Liver (tissue), 3 donors: ENCODE results near the gene SEMA4D.

ENCODE experiments used
- CTCF ChIP-seq: fragments of 150-350 bp; IDR thresholded peaks from 2 replicates; pipeline ENCODE4 v1.5.1; 2017; ENCODE audit warnings: improper control_type of control experiment, low read depth, low read length; ENCODE audit not compliant: missing input control
- EGR1 ChIP-seq, 2 donors: IDR thresholded peaks; 2 replicates each; pipeline ENCODE4 v1.6.1; 2016 to 2018; ENCODE audit warnings: antibody characterized with exemption in 2 of 2, low read depth in 2 of 2
- FOXA2 ChIP-seq: IDR thresholded peaks from 2 replicates; pipeline ENCODE4 v1.6.1; 2016; ENCODE audit warnings: antibody characterized with exemption
- GABPA ChIP-seq, 2 donors: IDR thresholded peaks in 1 of 2; conservative IDR thresholded peaks in 1 of 2; 2 replicates each; pipeline ENCODE4 v1.6.1; 2016; ENCODE audit warnings: antibody characterized with exemption in 2 of 2, mild to moderate bottlenecking in 1 of 2, moderate library complexity in 1 of 2
- HNF4A ChIP-seq, 2 donors: conservative IDR thresholded peaks; 2 replicates each; pipeline ENCODE4 v1.6.1; 2016; ENCODE audit warnings: antibody characterized with exemption in 2 of 2, mild to moderate bottlenecking in 2 of 2
- JUND ChIP-seq, 2 donors: IDR thresholded peaks; 2 replicates each; pipeline ENCODE4 v1.6.1; 2016; ENCODE audit warnings: antibody characterized with exemption in 2 of 2
- RAD21 ChIP-seq, 2 donors: IDR thresholded peaks; 2 replicates each; pipeline ENCODE4 v1.6.1; 2016; ENCODE audit warnings: antibody characterized with exemption in 2 of 2, mild to moderate bottlenecking in 2 of 2
- REST ChIP-seq: IDR thresholded peaks from 2 replicates; pipeline ENCODE4 v1.6.1; 2016; ENCODE audit warnings: antibody characterized with exemption, mild to moderate bottlenecking
- RXRA ChIP-seq, 2 donors: IDR thresholded peaks; 2 replicates each; pipeline ENCODE4 v1.6.1; 2017 to 2018; ENCODE audit warnings: antibody characterized with exemption in 2 of 2, mild to moderate bottlenecking in 1 of 2
- TF ChIP-seq, protein P1 (sequence below): IDR thresholded peaks from 2 replicates; pipeline ENCODE4 v1.6.1; 2016; ENCODE audit warnings: antibody characterized with exemption
- TF ChIP-seq, protein P2 (sequence below): IDR thresholded peaks from 2 replicates; pipeline ENCODE4 v1.6.1; 2016; ENCODE audit warnings: antibody characterized with exemption
- TF ChIP-seq, protein P3 (sequence below): IDR thresholded peaks from 2 replicates; pipeline ENCODE4 v1.6.1; 2016; ENCODE audit warnings: antibody characterized with exemption
- donor health status: healthy.
- donor health status: healthy.

GRCh38 chr9:89414670-89415324 is 83.1 kb downstream of the SEMA4D start:
- no peak for TF ChIP-seq JUND (IDR thresholded peaks at IDR 0.05)
- TF ChIP-seq CTCF, result no peak
- no peak for TF ChIP-seq GABPA (IDR thresholded peaks at IDR 0.05 in 1 of 2, conservative IDR thresholded peaks at IDR 0.05 in 1 of 2)
- no peak for TF ChIP-seq FOXA2
- TF ChIP-seq, protein P1, sequence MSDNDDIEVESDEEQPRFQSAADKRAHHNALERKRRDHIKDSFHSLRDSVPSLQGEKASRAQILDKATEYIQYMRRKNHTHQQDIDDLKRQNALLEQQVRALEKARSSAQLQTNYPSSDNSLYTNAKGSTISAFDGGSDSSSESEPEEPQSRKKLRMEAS, result no peak
- TF ChIP-seq REST, result no peak
- TF ChIP-seq RAD21 (IDR thresholded peaks at IDR 0.05), result no peak
- no peak for TF ChIP-seq EGR1 (IDR thresholded peaks at IDR 0.05; ENCODE audit: low read depth in 2 of 2)
- no peak for TF ChIP-seq RXRA (IDR thresholded peaks at IDR 0.05)
- no peak for TF ChIP-seq HNF4A (conservative IDR thresholded peaks at IDR 0.05)
- TF ChIP-seq, protein P2, sequence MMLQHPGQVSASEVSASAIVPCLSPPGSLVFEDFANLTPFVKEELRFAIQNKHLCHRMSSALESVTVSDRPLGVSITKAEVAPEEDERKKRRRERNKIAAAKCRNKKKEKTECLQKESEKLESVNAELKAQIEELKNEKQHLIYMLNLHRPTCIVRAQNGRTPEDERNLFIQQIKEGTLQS, result no peak
- TF ChIP-seq, protein P3, sequence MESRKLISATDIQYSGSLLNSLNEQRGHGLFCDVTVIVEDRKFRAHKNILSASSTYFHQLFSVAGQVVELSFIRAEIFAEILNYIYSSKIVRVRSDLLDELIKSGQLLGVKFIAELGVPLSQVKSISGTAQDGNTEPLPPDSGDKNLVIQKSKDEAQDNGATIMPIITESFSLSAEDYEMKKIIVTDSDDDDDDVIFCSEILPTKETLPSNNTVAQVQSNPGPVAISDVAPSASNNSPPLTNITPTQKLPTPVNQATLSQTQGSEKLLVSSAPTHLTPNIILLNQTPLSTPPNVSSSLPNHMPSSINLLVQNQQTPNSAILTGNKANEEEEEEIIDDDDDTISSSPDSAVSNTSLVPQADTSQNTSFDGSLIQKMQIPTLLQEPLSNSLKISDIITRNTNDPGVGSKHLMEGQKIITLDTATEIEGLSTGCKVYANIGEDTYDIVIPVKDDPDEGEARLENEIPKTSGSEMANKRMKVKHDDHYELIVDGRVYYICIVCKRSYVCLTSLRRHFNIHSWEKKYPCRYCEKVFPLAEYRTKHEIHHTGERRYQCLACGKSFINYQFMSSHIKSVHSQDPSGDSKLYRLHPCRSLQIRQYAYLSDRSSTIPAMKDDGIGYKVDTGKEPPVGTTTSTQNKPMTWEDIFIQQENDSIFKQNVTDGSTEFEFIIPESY, result no peak
